ENCODE data around the gene LRRTM4.

DNA sequence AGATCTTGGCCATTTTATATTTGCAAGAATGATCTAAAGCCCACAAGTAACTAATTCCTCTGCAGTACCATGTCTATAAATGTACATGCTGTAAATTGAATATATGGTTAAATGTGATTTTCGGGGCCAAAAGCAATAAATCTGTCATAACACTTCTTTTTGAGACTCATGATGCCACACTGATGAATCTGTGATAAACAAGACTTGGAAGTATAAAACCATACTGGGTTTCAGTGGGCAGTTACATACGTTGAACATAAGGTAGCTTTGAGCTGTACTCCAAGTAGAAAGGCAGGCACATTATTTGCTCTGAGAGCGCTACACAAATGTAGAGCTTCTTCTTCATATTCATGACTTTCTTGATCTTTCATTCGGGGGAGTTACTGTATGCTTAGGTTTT, 792.2 kb downstream of the LRRTM4 start:
- TF ChIP-seq, protein P1, sequence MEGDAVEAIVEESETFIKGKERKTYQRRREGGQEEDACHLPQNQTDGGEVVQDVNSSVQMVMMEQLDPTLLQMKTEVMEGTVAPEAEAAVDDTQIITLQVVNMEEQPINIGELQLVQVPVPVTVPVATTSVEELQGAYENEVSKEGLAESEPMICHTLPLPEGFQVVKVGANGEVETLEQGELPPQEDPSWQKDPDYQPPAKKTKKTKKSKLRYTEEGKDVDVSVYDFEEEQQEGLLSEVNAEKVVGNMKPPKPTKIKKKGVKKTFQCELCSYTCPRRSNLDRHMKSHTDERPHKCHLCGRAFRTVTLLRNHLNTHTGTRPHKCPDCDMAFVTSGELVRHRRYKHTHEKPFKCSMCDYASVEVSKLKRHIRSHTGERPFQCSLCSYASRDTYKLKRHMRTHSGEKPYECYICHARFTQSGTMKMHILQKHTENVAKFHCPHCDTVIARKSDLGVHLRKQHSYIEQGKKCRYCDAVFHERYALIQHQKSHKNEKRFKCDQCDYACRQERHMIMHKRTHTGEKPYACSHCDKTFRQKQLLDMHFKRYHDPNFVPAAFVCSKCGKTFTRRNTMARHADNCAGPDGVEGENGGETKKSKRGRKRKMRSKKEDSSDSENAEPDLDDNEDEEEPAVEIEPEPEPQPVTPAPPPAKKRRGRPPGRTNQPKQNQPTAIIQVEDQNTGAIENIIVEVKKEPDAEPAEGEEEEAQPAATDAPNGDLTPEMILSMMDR (IDR thresholded peaks at IDR 0.05) = no peak
- no peak for TF ChIP-seq POLR2A (IDR thresholded peaks at IDR 0.05)

Data from esophagus squamous epithelium (tissue), 4 donors.